ENCODE data around the gene ZC3H11A. TPM values are rescaled to one million over a fixed set of nuclear protein-coding genes. Genes with fewer than 3 reads are reported as not detected.

ZC3H11A gene
- total RNA-seq, 1 experiment from 2014 or later = 75.2 TPM

DNA sequence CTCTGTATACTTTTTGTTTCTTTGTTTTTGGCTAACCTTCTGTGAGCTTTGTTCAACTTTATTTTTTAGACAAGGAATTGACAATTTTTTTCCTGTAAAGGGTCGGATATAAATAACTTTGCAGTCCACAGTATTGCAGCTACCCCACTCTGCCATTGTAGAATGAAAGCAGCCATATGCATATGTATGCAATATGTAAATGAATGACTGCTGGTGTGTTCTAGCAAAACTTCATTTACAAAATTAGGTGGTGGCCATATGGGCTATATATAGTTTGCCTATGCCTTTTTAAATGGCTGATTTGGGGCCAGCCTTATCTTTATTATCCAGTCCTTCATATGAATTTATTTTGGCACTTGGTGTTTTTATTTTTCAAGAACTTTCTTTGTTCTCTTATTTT is 48.0 kb downstream of the ZC3H11A start:
- ChIA-PET CTCF (no interaction called here), POLR2A (interaction anchor here (0.7 kb wide), 1 partner anchor 40 kb away, joined by 3 read pairs; no protein-coding TSS in a partner anchor)
- Mint-ChIP-seq H3K4me1 (peaks cover 7% of the 10 kb centered on the region), H3K4me3 (no peak overlapping the region), H3K9me3 (peaks cover 24% of the 10 kb centered on the region), H3K27ac (peak overlapping the region; percentile 63; the same call in 1 of the 2 replicates), H3K27me3 (ENCODE audit: low read depth) (no peaks in the 10 kb centered on the region), H3K36me3 (peaks cover 82% of the 10 kb centered on the region)
- TF ChIP-seq CREM (CRISPR knock-in tag; IDR thresholded peaks at IDR 0.05) (no peak), CREB1 (CRISPR knock-in tag; IDR thresholded peaks at IDR 0.05) (no peak), JAZF1 (CRISPR knock-in tag; IDR thresholded peaks at IDR 0.05) (no peak), ETV6 (CRISPR knock-in tag; IDR thresholded peaks at IDR 0.05) (no peak), SP1 (CRISPR knock-in tag; conservative IDR thresholded peaks at IDR 0.05) (no peak), HMGA2 (CRISPR knock-in tag; IDR thresholded peaks at IDR 0.05) (no peak), ZNF512 (CRISPR knock-in tag; IDR thresholded peaks at IDR 0.05; ENCODE audit: borderline replicate concordance) (no peak), RELA (CRISPR knock-in tag; IDR thresholded peaks at IDR 0.05; ENCODE audit: borderline replicate concordance) (no peak), ATF1 (CRISPR knock-in tag; IDR thresholded peaks at IDR 0.05) (no peak), GRHL2 (CRISPR knock-in tag; IDR thresholded peaks at IDR 0.05; ENCODE audit: insufficient replicate concordance, severe bottlenecking) (no peak), HMGXB4 (CRISPR knock-in tag; IDR thresholded peaks at IDR 0.05) (no peak), NFYB (CRISPR knock-in tag; conservative IDR thresholded peaks at IDR 0.05; ENCODE audit: low read depth) (no peak), ZNF138 (CRISPR knock-in tag; conservative IDR thresholded peaks at IDR 0.05) (no peak)
- TF ChIP-seq, protein P1, sequence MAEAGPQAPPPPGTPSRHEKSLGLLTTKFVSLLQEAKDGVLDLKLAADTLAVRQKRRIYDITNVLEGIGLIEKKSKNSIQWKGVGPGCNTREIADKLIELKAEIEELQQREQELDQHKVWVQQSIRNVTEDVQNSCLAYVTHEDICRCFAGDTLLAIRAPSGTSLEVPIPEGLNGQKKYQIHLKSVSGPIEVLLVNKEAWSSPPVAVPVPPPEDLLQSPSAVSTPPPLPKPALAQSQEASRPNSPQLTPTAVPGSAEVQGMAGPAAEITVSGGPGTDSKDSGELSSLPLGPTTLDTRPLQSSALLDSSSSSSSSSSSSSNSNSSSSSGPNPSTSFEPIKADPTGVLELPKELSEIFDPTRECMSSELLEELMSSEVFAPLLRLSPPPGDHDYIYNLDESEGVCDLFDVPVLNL (CRISPR knock-in tag; IDR thresholded peaks at IDR 0.05; ENCODE audit: borderline replicate concordance, low read depth) = no peak
- TF ChIP-seq, protein P2, sequence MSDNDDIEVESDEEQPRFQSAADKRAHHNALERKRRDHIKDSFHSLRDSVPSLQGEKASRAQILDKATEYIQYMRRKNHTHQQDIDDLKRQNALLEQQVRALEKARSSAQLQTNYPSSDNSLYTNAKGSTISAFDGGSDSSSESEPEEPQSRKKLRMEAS (CRISPR knock-in tag; IDR thresholded peaks at IDR 0.05) = no peak
- TF ChIP-seq, protein P3, sequence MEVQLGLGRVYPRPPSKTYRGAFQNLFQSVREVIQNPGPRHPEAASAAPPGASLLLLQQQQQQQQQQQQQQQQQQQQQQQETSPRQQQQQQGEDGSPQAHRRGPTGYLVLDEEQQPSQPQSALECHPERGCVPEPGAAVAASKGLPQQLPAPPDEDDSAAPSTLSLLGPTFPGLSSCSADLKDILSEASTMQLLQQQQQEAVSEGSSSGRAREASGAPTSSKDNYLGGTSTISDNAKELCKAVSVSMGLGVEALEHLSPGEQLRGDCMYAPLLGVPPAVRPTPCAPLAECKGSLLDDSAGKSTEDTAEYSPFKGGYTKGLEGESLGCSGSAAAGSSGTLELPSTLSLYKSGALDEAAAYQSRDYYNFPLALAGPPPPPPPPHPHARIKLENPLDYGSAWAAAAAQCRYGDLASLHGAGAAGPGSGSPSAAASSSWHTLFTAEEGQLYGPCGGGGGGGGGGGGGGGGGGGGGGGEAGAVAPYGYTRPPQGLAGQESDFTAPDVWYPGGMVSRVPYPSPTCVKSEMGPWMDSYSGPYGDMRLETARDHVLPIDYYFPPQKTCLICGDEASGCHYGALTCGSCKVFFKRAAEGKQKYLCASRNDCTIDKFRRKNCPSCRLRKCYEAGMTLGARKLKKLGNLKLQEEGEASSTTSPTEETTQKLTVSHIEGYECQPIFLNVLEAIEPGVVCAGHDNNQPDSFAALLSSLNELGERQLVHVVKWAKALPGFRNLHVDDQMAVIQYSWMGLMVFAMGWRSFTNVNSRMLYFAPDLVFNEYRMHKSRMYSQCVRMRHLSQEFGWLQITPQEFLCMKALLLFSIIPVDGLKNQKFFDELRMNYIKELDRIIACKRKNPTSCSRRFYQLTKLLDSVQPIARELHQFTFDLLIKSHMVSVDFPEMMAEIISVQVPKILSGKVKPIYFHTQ (CRISPR knock-in tag; IDR thresholded peaks at IDR 0.05) = no peak
- TF ChIP-seq, protein P4, sequence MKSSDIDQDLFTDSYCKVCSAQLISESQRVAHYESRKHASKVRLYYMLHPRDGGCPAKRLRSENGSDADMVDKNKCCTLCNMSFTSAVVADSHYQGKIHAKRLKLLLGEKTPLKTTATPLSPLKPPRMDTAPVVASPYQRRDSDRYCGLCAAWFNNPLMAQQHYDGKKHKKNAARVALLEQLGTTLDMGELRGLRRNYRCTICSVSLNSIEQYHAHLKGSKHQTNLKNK (CRISPR knock-in tag; IDR thresholded peaks at IDR 0.05) = no peak
- TF ChIP-seq, protein P5, sequence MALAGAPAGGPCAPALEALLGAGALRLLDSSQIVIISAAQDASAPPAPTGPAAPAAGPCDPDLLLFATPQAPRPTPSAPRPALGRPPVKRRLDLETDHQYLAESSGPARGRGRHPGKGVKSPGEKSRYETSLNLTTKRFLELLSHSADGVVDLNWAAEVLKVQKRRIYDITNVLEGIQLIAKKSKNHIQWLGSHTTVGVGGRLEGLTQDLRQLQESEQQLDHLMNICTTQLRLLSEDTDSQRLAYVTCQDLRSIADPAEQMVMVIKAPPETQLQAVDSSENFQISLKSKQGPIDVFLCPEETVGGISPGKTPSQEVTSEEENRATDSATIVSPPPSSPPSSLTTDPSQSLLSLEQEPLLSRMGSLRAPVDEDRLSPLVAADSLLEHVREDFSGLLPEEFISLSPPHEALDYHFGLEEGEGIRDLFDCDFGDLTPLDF (CRISPR knock-in tag; IDR thresholded peaks at IDR 0.05) = no peak
- ATAC-seq (no peak), DNase-seq (ENCODE audit: low spot score) (no peak)

Other genes starting within 250 kb of the ZC3H11A start
- 18.5 to 22.1 TPM (median 19.1 TPM) in 3 replicates for gene ATP2B4, start 168.8 kb upstream of the ZC3H11A start, total RNA-seq (2021)
- not detected in 3 replicates for gene LAX1, start 30.4 kb upstream of the ZC3H11A start, total RNA-seq (2021)
- 12.1 to 13.4 TPM (median 12.5 TPM) in 3 replicates for gene ZBED6, start within 50 bp of the ZC3H11A start, total RNA-seq (2021)
- gene SNRPE, start 66.0 kb downstream of the ZC3H11A start, total RNA-seq (2021) = 245 to 260 TPM (median 250 TPM) in 3 replicates

All from WTC11 (cell line).